HL-60 (cell line): ENCODE results near the gene MLYCD.

Experiments
- GABPA ChIP-seq: IDR thresholded peaks from 2 replicates; pipeline ENCODE4 v1.6.1; 2012; ENCODE audit warnings: low read depth
- TF ChIP-seq, protein P1 (sequence below): IDR thresholded peaks from one replicate; pipeline ENCODE4 v1.5.1; 2011; ENCODE audit warnings: low read length, control low read depth, inconsistent platforms; ENCODE audit not compliant: insufficient read depth

DNA sequence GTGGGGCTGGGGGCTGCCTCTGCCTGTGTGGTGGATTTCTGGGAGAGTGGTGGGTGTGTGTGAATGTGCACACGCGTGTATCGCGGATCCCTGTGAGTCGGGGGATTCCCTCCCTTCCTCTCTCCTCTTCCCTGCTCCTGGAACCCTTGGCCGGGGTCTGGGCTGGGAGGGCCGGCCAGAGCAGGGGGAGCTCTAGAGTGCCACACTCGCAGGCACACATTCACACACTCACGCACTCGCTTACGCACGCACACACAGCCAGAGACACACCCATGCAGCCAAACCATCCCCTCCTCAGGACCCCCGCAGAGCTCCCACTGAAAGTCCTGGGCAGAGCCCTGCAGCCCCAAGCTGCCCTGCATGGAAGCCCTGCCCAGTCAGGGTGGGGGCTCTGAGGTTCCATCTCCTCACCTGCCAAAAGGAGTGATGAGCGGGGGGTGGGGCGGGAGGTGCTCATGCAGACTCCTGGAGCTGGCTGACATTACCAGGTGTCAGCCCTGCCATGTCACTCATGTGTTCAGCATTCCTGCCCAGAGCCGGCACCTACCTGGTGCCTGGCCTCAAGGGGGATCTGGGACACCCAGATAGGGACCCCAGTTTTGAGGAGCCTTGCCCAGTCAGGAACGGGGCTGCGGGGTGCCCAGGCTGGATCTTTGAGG is 71.0 kb downstream of the MLYCD start:
- no peak for TF ChIP-seq GABPA
- TF ChIP-seq, protein P1, sequence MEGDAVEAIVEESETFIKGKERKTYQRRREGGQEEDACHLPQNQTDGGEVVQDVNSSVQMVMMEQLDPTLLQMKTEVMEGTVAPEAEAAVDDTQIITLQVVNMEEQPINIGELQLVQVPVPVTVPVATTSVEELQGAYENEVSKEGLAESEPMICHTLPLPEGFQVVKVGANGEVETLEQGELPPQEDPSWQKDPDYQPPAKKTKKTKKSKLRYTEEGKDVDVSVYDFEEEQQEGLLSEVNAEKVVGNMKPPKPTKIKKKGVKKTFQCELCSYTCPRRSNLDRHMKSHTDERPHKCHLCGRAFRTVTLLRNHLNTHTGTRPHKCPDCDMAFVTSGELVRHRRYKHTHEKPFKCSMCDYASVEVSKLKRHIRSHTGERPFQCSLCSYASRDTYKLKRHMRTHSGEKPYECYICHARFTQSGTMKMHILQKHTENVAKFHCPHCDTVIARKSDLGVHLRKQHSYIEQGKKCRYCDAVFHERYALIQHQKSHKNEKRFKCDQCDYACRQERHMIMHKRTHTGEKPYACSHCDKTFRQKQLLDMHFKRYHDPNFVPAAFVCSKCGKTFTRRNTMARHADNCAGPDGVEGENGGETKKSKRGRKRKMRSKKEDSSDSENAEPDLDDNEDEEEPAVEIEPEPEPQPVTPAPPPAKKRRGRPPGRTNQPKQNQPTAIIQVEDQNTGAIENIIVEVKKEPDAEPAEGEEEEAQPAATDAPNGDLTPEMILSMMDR: no peak
